ENCODE measurements around the gene CYB5RL. TPM values are rescaled to one million over a fixed set of nuclear protein-coding genes. Genes with fewer than 3 reads are reported as not detected.
A peak's percentile ranks its signal among the peaks of the same experiment; 100 is the strongest.

Gene CYB5RL
- total RNA-seq, 1 donor from 2014 or later, result 3.7 TPM

GRCh38 chr1:54223441-54224202 is 23.8 kb upstream of the CYB5RL start:
- H3K4me1 ChIP-seq, result peaks cover 38% of the 10 kb centered on the region
- intact Hi-C loops (cut with DNase I), result no loop called here
- no peak overlapping the region for H3K4me3 ChIP-seq
- peaks cover 0 to 14% of the 10 kb centered on the region in 2 donors for H3K36me3 ChIP-seq
- no peaks in the 10 kb centered on the region for H3K27me3 ChIP-seq
- no peaks in the 10 kb centered on the region for H3K9me3 ChIP-seq
- TF ChIP-seq POLR2A (IDR thresholded peaks at IDR 0.05), result no peak
- H3K27ac ChIP-seq, result no peak overlapping the region
- no peak for DNase-seq (ENCODE audit: extremely low spot score in 2 of 2)

GRCh38 chr1:54222711-54223110 is 22.9 kb upstream of the CYB5RL start:
- Histone ChIP-seq H3K4me3 (no peak overlapping the region), H3K36me3 (peaks cover 0 to 20% of the 10 kb centered on the region in 2 donors)
- intact Hi-C loops (cut with DNase I), result no loop called here

GRCh38 chr1:54221867-54222484 is 22.1 kb upstream of the CYB5RL start:
- H3K36me3 ChIP-seq, result peaks cover 0 to 26% of the 10 kb centered on the region in 2 donors
- no peak overlapping the region for H3K4me3 ChIP-seq

More at GRCh38 chr1:54222711-54223110, 22.9 kb upstream of the CYB5RL start:
- DNase-seq (ENCODE audit: extremely low spot score in 2 of 2), result no peak
- no peak overlapping the region for H3K27ac ChIP-seq
- no peak for TF ChIP-seq POLR2AphosphoS5 (IDR thresholded peaks at IDR 0.05; ENCODE audit: insufficient read depth in 1 of 2, low read depth in 1 of 2)
- TF ChIP-seq CTCF (IDR thresholded peaks at IDR 0.05), result no peak
- no peak for TF ChIP-seq POLR2A (IDR thresholded peaks at IDR 0.05)
- H3K9me3 ChIP-seq, result no peaks in the 10 kb centered on the region
- H3K4me1 ChIP-seq, result peaks cover 32% of the 10 kb centered on the region
- H3K27me3 ChIP-seq, result no peaks in the 10 kb centered on the region

GRCh38 chr1:54221113-54221834 is 21.4 kb upstream of the CYB5RL start:
- peaks cover 26% of the 10 kb centered on the region for H3K4me1 ChIP-seq
- peaks cover 0 to 33% of the 10 kb centered on the region in 2 donors for H3K36me3 ChIP-seq
- H3K27ac ChIP-seq, result peak overlapping the region; percentile 28
- TF ChIP-seq POLR2A (IDR thresholded peaks at IDR 0.05), result no peak
- no peak for DNase-seq (ENCODE audit: extremely low spot score in 2 of 2)
- no peaks in the 10 kb centered on the region for H3K9me3 ChIP-seq
- H3K27me3 ChIP-seq, result no peaks in the 10 kb centered on the region
- intact Hi-C loops (cut with DNase I), result no loop called here
- no peak overlapping the region for H3K4me3 ChIP-seq

More at GRCh38 chr1:54221867-54222484, 22.1 kb upstream of the CYB5RL start:
- intact Hi-C loops (cut with DNase I), result no loop called here
- Histone ChIP-seq H3K4me1 (peaks cover 26% of the 10 kb centered on the region), H3K9me3 (no peaks in the 10 kb centered on the region), H3K27me3 (no peaks in the 10 kb centered on the region), H3K27ac (no peak overlapping the region)
- no peak for DNase-seq (ENCODE audit: extremely low spot score in 2 of 2)
- no peak for TF ChIP-seq POLR2A (IDR thresholded peaks at IDR 0.05)

- H3K27me3 ChIP-seq, result no peaks in the 10 kb centered on the region
- no peak for TF ChIP-seq POLR2A (IDR thresholded peaks at IDR 0.05)
- TF ChIP-seq POLR2AphosphoS5 (IDR thresholded peaks at IDR 0.05; ENCODE audit: insufficient read depth in 1 of 2, low read depth in 1 of 2), result peak in 1 of 2 donors; percentile 47
- H3K4me3 ChIP-seq, result no peak overlapping the region
- H3K9me3 ChIP-seq, result no peaks in the 10 kb centered on the region
- peaks cover 26% of the 10 kb centered on the region for H3K4me1 ChIP-seq
- peaks cover 0 to 33% of the 10 kb centered on the region in 2 donors for H3K36me3 ChIP-seq
- peak overlapping the region; percentile 34 for H3K27ac ChIP-seq
- intact Hi-C loops (cut with DNase I), result no loop called here
- no peak for DNase-seq (ENCODE audit: extremely low spot score in 2 of 2)
Measured at GRCh38 chr1:54220004-54220811, 20.4 kb upstream of the CYB5RL start.

- H3K36me3 ChIP-seq, result peaks cover 0 to 38% of the 10 kb centered on the region in 2 donors
- H3K4me3 ChIP-seq, result no peak overlapping the region
- no peaks in the 10 kb centered on the region for H3K27me3 ChIP-seq
- DNase-seq (ENCODE audit: extremely low spot score in 2 of 2), result no peak
- intact Hi-C loops (cut with DNase I), result loop anchor here (10.0 kb wide), 1 partner anchor 265 kb away; no protein-coding TSS in a partner anchor
- peaks cover 26% of the 10 kb centered on the region for H3K4me1 ChIP-seq
- no peaks in the 10 kb centered on the region for H3K9me3 ChIP-seq
- no peak for TF ChIP-seq POLR2AphosphoS5 (IDR thresholded peaks at IDR 0.05; ENCODE audit: insufficient read depth in 1 of 2, low read depth in 1 of 2)
- TF ChIP-seq POLR2A (IDR thresholded peaks at IDR 0.05), result no peak
- no peak for TF ChIP-seq CTCF (IDR thresholded peaks at IDR 0.05)
- H3K27ac ChIP-seq, result peak overlapping the region; percentile 34
Measured at GRCh38 chr1:54219688-54220003, 19.8 kb upstream of the CYB5RL start.
